Smooth muscle cell (in vitro differentiated cells): ENCODE measurements around the gene PTDSS2. TPM values are rescaled to one million over a fixed set of nuclear protein-coding genes. Genes with fewer than 3 reads are reported as not detected.

ENCODE experiments used
- DNase-seq: peaks from one replicate; lab custom pipeline; 2025; ENCODE audit not compliant: unreplicated experiment; lab: John Stamatoyannopoulos, UW
- H2AFZ ChIP-seq: fragments of 200-600 bp; sonication (generic); 2 replicates; pipeline ENCODE4 v1.6.0; 2016; ENCODE audit warnings: antibody characterized with exemption, low read depth, mild to moderate bottlenecking
- H3F3A ChIP-seq: fragments of 200-600 bp; sonication (generic); 2 replicates; pipeline ENCODE4 v1.6.0; 2017; ENCODE audit warnings: antibody characterized with exemption, low read depth
- H3K27ac ChIP-seq: fragments of 200-600 bp; sonication (generic); 2 replicates; pipeline ENCODE4 v1.5.1; 2016; ENCODE audit warnings: low read depth, mild to moderate bottlenecking
- H3K27me3 ChIP-seq: fragments of 200-600 bp; sonication (generic); 2 replicates; pipeline ENCODE4 v1.6.1; 2016; ENCODE audit warnings: low read depth, mild to moderate bottlenecking
- H3K36me3 ChIP-seq: fragments of 200-600 bp; sonication (generic); 2 replicates; pipeline ENCODE4 v1.5.1; 2016; ENCODE audit warnings: low read depth
- H3K4me1 ChIP-seq: fragments of 200-600 bp; sonication (generic); 2 replicates; pipeline ENCODE4 v1.5.1; 2016; ENCODE audit warnings: low read depth
- H3K4me2 ChIP-seq: fragments of 200-600 bp; sonication (generic); 2 replicates; pipeline ENCODE4 v1.6.0; 2016; ENCODE audit warnings: mild to moderate bottlenecking
- H3K4me3 ChIP-seq: fragments of 200-600 bp; sonication (generic); 2 replicates; pipeline ENCODE4 v1.5.1; 2016; ENCODE audit warnings: mild to moderate bottlenecking
- H3K79me2 ChIP-seq: fragments of 200-600 bp; sonication (generic); 2 replicates; pipeline ENCODE4 v1.6.0; 2016; ENCODE audit warnings: low read depth, mild to moderate bottlenecking
- H3K9ac ChIP-seq: fragments of 200-600 bp; sonication (generic); 2 replicates; pipeline ENCODE4 v1.6.0; 2016; ENCODE audit warnings: low read depth
- H3K9me3 ChIP-seq: fragments of 200-600 bp; sonication (generic); replicated peaks from 2 replicates; pipeline ENCODE4 v1.5.1; 2016; ENCODE audit warnings: low read depth
- H4K20me1 ChIP-seq: fragments of 200-600 bp; sonication (generic); 2 replicates; pipeline ENCODE4 v1.6.0; 2016; ENCODE audit warnings: low read depth
- WGBS: methylation state at CpG from one replicate; pipeline ENCODE4 v1.1.7; 2016; ENCODE audit warnings: low lambda C conversion rate; 5-methylcytosine and 5-hydroxymethylcytosine counted together
- polyA plus RNA-seq: library from polyadenylated mRNA; unstranded; fragments of >200 nt; fragmentation: Nextera tagmentation; extraction: Ambion mirVana; gene quantifications from 2 replicates; pipeline ENCODE4 v1.2.1, GENCODE V29; 2016
- total RNA-seq: library from RNA; depleted of rRNA; stranded (reverse); fragments of >200 nt; gene quantifications from 2 replicates; pipeline ENCODE4 v1.2.3, GENCODE V29; 2014
- TF ChIP-seq, protein P1 (sequence below): fragments of 200-600 bp; sonication (generic); IDR thresholded peaks from 2 replicates; pipeline ENCODE4 v1.5.1; 2017; ENCODE audit warnings: borderline replicate concordance, mild to moderate bottlenecking, antibody characterized with exemption; ENCODE audit not compliant: insufficient read depth, poor library complexity, severe bottlenecking

The PTDSS2 gene
- total and polyA plus RNA-seq, 2 experiments from 2014 or later = 15.2 to 25.2 TPM

GRCh38 chr11:499201-500076, 49.4 kb downstream of the PTDSS2 start:
- no peak for DNase-seq
- Histone ChIP-seq H4K20me1 (peaks cover 25% of the 10 kb centered on the region), H3K27me3 (no peaks in the 10 kb centered on the region), H3K4me3 (no peak overlapping the region), H3K9me3 (no peaks in the 10 kb centered on the region), H3K36me3 (no peaks in the 10 kb centered on the region), H2AFZ (no peak overlapping the region), H3F3A (peaks cover 7% of the 10 kb centered on the region), H3K79me2 (peaks cover 27% of the 10 kb centered on the region), H3K4me1 (no peaks in the 10 kb centered on the region), H3K9ac (no peak overlapping the region), H3K27ac (no peak overlapping the region), H3K4me2 (no peak overlapping the region)
- TF ChIP-seq, protein P1, sequence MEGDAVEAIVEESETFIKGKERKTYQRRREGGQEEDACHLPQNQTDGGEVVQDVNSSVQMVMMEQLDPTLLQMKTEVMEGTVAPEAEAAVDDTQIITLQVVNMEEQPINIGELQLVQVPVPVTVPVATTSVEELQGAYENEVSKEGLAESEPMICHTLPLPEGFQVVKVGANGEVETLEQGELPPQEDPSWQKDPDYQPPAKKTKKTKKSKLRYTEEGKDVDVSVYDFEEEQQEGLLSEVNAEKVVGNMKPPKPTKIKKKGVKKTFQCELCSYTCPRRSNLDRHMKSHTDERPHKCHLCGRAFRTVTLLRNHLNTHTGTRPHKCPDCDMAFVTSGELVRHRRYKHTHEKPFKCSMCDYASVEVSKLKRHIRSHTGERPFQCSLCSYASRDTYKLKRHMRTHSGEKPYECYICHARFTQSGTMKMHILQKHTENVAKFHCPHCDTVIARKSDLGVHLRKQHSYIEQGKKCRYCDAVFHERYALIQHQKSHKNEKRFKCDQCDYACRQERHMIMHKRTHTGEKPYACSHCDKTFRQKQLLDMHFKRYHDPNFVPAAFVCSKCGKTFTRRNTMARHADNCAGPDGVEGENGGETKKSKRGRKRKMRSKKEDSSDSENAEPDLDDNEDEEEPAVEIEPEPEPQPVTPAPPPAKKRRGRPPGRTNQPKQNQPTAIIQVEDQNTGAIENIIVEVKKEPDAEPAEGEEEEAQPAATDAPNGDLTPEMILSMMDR = no peak
- 95% methylated on average over 24 of the region's 24 CpGs for WGBS

- Histone ChIP-seq H3K4me2 (no peak overlapping the region), H3K9me3 (no peaks in the 10 kb centered on the region), H3K27ac (no peak overlapping the region), H3K36me3 (no peaks in the 10 kb centered on the region), H3K27me3 (no peaks in the 10 kb centered on the region), H3K4me3 (no peak overlapping the region), H3K9ac (no peak overlapping the region), H4K20me1 (peaks cover 21% of the 10 kb centered on the region), H2AFZ (no peak overlapping the region), H3K79me2 (peaks cover 43% of the 10 kb centered on the region), H3F3A (peaks cover 1% of the 10 kb centered on the region), H3K4me1 (peaks cover 9% of the 10 kb centered on the region)
- DNase-seq = no peak
- whole genome bisulfite sequencing = 96% methylated on average over 24 of the region's 24 CpGs
- TF ChIP-seq, protein P1 = no peak
These were observed 51.1 kb downstream of the PTDSS2 start for GRCh38 chr11:501001-501682.

- Histone ChIP-seq H3K4me3 (no peak overlapping the region), H4K20me1 (peaks cover 21% of the 10 kb centered on the region), H3K4me2 (no peak overlapping the region), H3F3A (no peaks in the 10 kb centered on the region), H3K4me1 (peaks cover 9% of the 10 kb centered on the region), H3K27ac (no peak overlapping the region), H3K27me3 (no peaks in the 10 kb centered on the region), H3K9me3 (no peaks in the 10 kb centered on the region), H3K79me2 (peaks cover 43% of the 10 kb centered on the region), H3K36me3 (no peaks in the 10 kb centered on the region), H2AFZ (no peak overlapping the region), H3K9ac (no peak overlapping the region)
- TF ChIP-seq, protein P1 = no peak
- 94% methylated on average over 19 of the region's 19 CpGs for WGBS
- no peak for DNase-seq
These were observed 51.7 kb downstream of the PTDSS2 start for GRCh38 chr11:501683-502287.
